Uterus (tissue), 2 donors: Measurements from ENCODE around the gene CAPS.

ENCODE experiments used
- POLR2A ChIP-seq, 2 donors: fragments of 450-650 bp; IDR thresholded peaks; one replicate each; pipeline ENCODE4 v1.6.1; 2016; ENCODE audit warnings: antibody characterized with exemption in 2 of 2, mild to moderate bottlenecking in 1 of 2, moderate library complexity in 1 of 2
- TF ChIP-seq, protein P1 (sequence below), 4 experiments: fragments of 200-600 bp in 2 of 4; fragments of 450-650 bp in 2 of 4; sonication (generic) in 2 of 4; IDR thresholded peaks; one replicate each; pipeline ENCODE4 v1.5.1; 2016 to 2019; ENCODE audit warnings: antibody characterized with exemption in 4 of 4, mild to moderate bottlenecking in 2 of 4, moderate library complexity in 1 of 4

DNA sequence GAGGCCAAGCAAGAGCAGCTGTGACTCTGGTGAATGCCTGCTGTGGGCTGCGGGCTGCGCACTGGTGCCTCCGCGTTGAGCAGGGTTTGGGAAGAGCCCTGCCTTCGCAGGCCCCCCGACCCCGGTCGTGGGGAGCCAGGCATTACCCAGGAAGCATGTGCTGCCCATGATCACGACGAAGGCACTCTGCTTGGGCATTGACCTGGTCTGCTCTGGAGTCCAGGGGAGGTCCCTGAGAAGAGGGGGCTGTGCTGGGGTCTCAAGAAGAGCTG lies 44.7 kb downstream of the CAPS start:
- TF ChIP-seq, protein P1, sequence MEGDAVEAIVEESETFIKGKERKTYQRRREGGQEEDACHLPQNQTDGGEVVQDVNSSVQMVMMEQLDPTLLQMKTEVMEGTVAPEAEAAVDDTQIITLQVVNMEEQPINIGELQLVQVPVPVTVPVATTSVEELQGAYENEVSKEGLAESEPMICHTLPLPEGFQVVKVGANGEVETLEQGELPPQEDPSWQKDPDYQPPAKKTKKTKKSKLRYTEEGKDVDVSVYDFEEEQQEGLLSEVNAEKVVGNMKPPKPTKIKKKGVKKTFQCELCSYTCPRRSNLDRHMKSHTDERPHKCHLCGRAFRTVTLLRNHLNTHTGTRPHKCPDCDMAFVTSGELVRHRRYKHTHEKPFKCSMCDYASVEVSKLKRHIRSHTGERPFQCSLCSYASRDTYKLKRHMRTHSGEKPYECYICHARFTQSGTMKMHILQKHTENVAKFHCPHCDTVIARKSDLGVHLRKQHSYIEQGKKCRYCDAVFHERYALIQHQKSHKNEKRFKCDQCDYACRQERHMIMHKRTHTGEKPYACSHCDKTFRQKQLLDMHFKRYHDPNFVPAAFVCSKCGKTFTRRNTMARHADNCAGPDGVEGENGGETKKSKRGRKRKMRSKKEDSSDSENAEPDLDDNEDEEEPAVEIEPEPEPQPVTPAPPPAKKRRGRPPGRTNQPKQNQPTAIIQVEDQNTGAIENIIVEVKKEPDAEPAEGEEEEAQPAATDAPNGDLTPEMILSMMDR (IDR thresholded peaks at IDR 0.05), result no peak
- TF ChIP-seq POLR2A (IDR thresholded peaks at IDR 0.05), result no peak
